H9 (cell line): ENCODE measurements around the gene UBA1. TPM values are rescaled to one million over a fixed set of nuclear protein-coding genes. Genes with fewer than 3 reads are reported as not detected.
A peak's percentile ranks its signal among the peaks of the same experiment; 100 is the strongest.

Experiments
- DNase-seq: peaks from one replicate; pipeline ENCODE4 v3.0.0-alpha.2; 2017
- H2AFZ ChIP-seq: one replicate; pipeline ENCODE4 v1.6.1; 2013; ENCODE audit warnings: mild to moderate bottlenecking, low read length, control low read depth, moderate library complexity
- H2AK5ac ChIP-seq: 2 replicates; pipeline ENCODE4 v1.6.1; 2013; ENCODE audit warnings: low read length, control low read depth, mixed read lengths; ENCODE audit not compliant: insufficient read length
- H2BK120ac ChIP-seq: one replicate; pipeline ENCODE4 v1.6.1; 2013; ENCODE audit warnings: low read depth, mild to moderate bottlenecking, low read length, control low read depth, inconsistent platforms; ENCODE audit not compliant: poor library complexity, severe bottlenecking
- H2BK12ac ChIP-seq: 2 replicates; pipeline ENCODE4 v1.6.1; 2013; ENCODE audit warnings: low read length, control low read depth, mixed read lengths, low read depth; ENCODE audit not compliant: insufficient read length
- H2BK15ac ChIP-seq: 2 replicates; pipeline ENCODE4 v1.6.1; 2013; ENCODE audit warnings: low read depth, low read length, control low read depth
- H2BK20ac ChIP-seq: one replicate; pipeline ENCODE4 v1.6.1; 2013; ENCODE audit warnings: low read depth, mild to moderate bottlenecking, low read length, control low read depth, inconsistent platforms; ENCODE audit not compliant: poor library complexity, severe bottlenecking
- H2BK5ac ChIP-seq: 2 replicates; pipeline ENCODE4 v1.6.1; 2013; ENCODE audit warnings: low read length, control low read depth, mixed read lengths; ENCODE audit not compliant: insufficient read length
- H3K14ac ChIP-seq: 2 replicates; pipeline ENCODE4 v1.6.1; 2013; ENCODE audit warnings: low read length, control low read depth; ENCODE audit not compliant: insufficient read depth
- H3K18ac ChIP-seq: 2 replicates; pipeline ENCODE4 v1.6.1; 2013; ENCODE audit warnings: low read depth, mild to moderate bottlenecking, mixed read lengths, low read length, control low read depth; ENCODE audit not compliant: insufficient read length
- H3K23ac ChIP-seq: 2 replicates; pipeline ENCODE4 v1.6.1; 2013; ENCODE audit warnings: low read length, control low read depth, mixed read lengths, low read depth; ENCODE audit not compliant: insufficient read length
- H3K23me2 ChIP-seq: 2 replicates; pipeline ENCODE4 v1.6.1; 2013; ENCODE audit warnings: low read depth, mild to moderate bottlenecking, mixed read lengths, low read length, control low read depth; ENCODE audit not compliant: insufficient read length, poor library complexity, severe bottlenecking
- H3K27ac ChIP-seq: 2 replicates; pipeline ENCODE4 v1.5.1; 2013; ENCODE audit warnings: low read length, control low read depth, mixed read lengths, low read depth; ENCODE audit not compliant: insufficient read length
- H3K27me3 ChIP-seq: 2 replicates; pipeline ENCODE4 v1.6.1; 2013; ENCODE audit warnings: low read length, control low read depth, inconsistent platforms; ENCODE audit not compliant: insufficient read depth
- H3K4ac ChIP-seq: 2 replicates; pipeline ENCODE4 v1.6.1; 2013; ENCODE audit warnings: low read depth, mild to moderate bottlenecking, control low read depth, inconsistent platforms, low read length, moderate library complexity
- H3K4me1 ChIP-seq: 2 replicates; pipeline ENCODE4 v1.6.1; 2013; ENCODE audit warnings: low read length, control low read depth, inconsistent platforms; ENCODE audit not compliant: insufficient read depth
- H3K4me2 ChIP-seq: 2 replicates; pipeline ENCODE4 v1.6.1; 2013; ENCODE audit warnings: low read length, control low read depth, mixed read lengths; ENCODE audit not compliant: insufficient read length, insufficient read depth
- H3K56ac ChIP-seq: 2 replicates; pipeline ENCODE4 v1.6.1; 2013; ENCODE audit warnings: low read depth, mild to moderate bottlenecking, mixed read lengths, low read length, control low read depth; ENCODE audit not compliant: insufficient read length
- H3K79me1 ChIP-seq: 2 replicates; pipeline ENCODE4 v1.6.1; 2013; ENCODE audit warnings: low read depth, mild to moderate bottlenecking, moderate library complexity, low read length, control low read depth, inconsistent platforms; ENCODE audit not compliant: insufficient read depth, poor library complexity, severe bottlenecking
- H3K79me2 ChIP-seq: 2 replicates; pipeline ENCODE4 v1.6.1; 2013; ENCODE audit warnings: low read length, control low read depth, inconsistent platforms; ENCODE audit not compliant: insufficient read depth
- H3K9ac ChIP-seq: 2 replicates; pipeline ENCODE4 v1.6.1; 2013; ENCODE audit warnings: low read length, control low read depth, mixed read lengths; ENCODE audit not compliant: insufficient read length; ENCODE audit errors: extremely low read depth
- H3K9me3 ChIP-seq: one replicate; pipeline ENCODE4 v1.6.1; 2013; ENCODE audit warnings: low read depth, low read length, inconsistent platforms; ENCODE audit not compliant: control insufficient read depth
- H3T11ph ChIP-seq: one replicate; pipeline ENCODE4 v1.6.1; 2013; ENCODE audit warnings: mild to moderate bottlenecking, low read length, control low read depth, inconsistent platforms
- H4K20me1 ChIP-seq: one replicate; pipeline ENCODE4 v1.6.1; 2013; ENCODE audit not compliant: control insufficient read depth, insufficient read length, insufficient read depth
- H4K5ac ChIP-seq: 2 replicates; pipeline ENCODE4 v1.6.1; 2013; ENCODE audit warnings: low read depth, mild to moderate bottlenecking, mixed read lengths, low read length, control low read depth; ENCODE audit not compliant: insufficient read length
- H4K8ac ChIP-seq: replicated peaks from 2 replicates; pipeline ENCODE4 v1.6.1; 2013; ENCODE audit warnings: low read length, control low read depth, mixed read lengths, low read depth; ENCODE audit not compliant: insufficient read length
- H4K91ac ChIP-seq: 2 replicates; pipeline ENCODE4 v1.6.1; 2013; ENCODE audit warnings: low read depth, mild to moderate bottlenecking, moderate library complexity, mixed read lengths, low read length, control low read depth; ENCODE audit not compliant: insufficient read length
- H3K27ac Mint-ChIP-seq, 3 experiments: 2 replicates in 2 of 3; 3 replicates in 1 of 3; pipeline ENCODE4 v1.8.0; 2020 to 2021; ENCODE audit warnings: mixed read lengths in 3 of 3, mild to moderate bottlenecking in 1 of 3, moderate library complexity in 1 of 3
- H3K27me3 Mint-ChIP-seq: 2 replicates; pipeline ENCODE4 v1.8.0; 2021; ENCODE audit warnings: low read depth, mild to moderate bottlenecking, moderate library complexity, mixed read lengths
- H3K36me3 Mint-ChIP-seq, 3 experiments: 2 replicates in 2 of 3; 3 replicates in 1 of 3; pipeline ENCODE4 v1.8.0; 2020 to 2021; ENCODE audit warnings: low read depth in 3 of 3, mixed read lengths in 3 of 3; ENCODE audit not compliant: insufficient read depth in 1 of 3
- H3K4me1 Mint-ChIP-seq, 2 experiments: 2 replicates each; pipeline ENCODE4 v1.8.0; 2020; ENCODE audit warnings: mixed read lengths in 2 of 2
- H3K4me3 Mint-ChIP-seq, 2 experiments: 2 replicates in 1 of 2; 3 replicates in 1 of 2; pipeline ENCODE4 v1.8.0; 2020 to 2021; ENCODE audit warnings: mild to moderate bottlenecking in 2 of 2, mixed read lengths in 2 of 2, moderate library complexity in 1 of 2
- H3K9me3 Mint-ChIP-seq, 2 experiments: 2 replicates in 1 of 2; 3 replicates in 1 of 2; pipeline ENCODE4 v1.8.0; 2020; ENCODE audit warnings: mild to moderate bottlenecking in 2 of 2, mixed read lengths in 2 of 2, moderate library complexity in 1 of 2
- WGBS: extraction: QIAGEN DNeasy Blood & Tissue Kit; methylation state at CpG from one replicate; pipeline ENCODE4 v1.1.7; 2013; ENCODE audit warnings: missing lambda C conversion rate, low lambda C conversion rate, mixed read lengths; ENCODE audit not compliant: insufficient read length; ENCODE audit errors: extremely low coverage; 5-methylcytosine and 5-hydroxymethylcytosine counted together
- total RNA-seq: library from RNA; stranded (reverse); gene quantifications from 2 replicates; pipeline ENCODE4 v1.2.1, GENCODE V29; 2021
- TF ChIP-seq, protein P1 (sequence below): fragments of 200-600 bp; sonication (generic); conservative IDR thresholded peaks from 3 replicates; pipeline ENCODE4 v1.8.0; 2021; ENCODE audit warnings: antibody characterized with exemption, mild to moderate bottlenecking

UBA1 gene
- total RNA-seq, 1 experiment from 2014 or later: 427 TPM

DNA sequence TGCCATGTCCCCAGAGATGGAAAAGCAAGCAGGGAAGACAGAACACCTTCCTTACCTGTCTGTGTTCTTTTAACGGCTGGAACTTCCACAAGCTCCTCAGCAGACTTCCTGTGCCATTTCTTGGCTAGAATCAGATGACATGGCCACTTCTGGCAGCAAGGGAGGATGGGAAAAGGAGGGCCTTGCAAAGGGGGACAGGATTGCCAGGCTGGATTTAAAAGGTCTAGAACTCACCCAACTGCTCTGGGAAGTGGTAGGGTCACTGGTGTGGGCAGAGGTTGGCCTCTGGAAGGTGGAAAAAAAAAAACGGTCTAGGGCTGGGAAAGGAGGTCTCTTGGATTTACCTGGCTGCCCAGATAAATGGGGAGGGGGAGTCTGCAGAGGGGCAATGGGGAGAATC, 37.5 kb downstream of the UBA1 start:
- H3K79me2 ChIP-seq: peaks cover 15% of the 10 kb centered on the region; the same call in 1 of the 2 replicates
- H2AK5ac ChIP-seq: no peak overlapping the region
- no peaks in the 10 kb centered on the region; a peak in 1 of 5 replicates for H3K9me3 Mint-ChIP-seq
- H3K4me1 ChIP-seq: 0 out of 2 replicates have a peak, but pooled peaks cover 2% of the 10 kb centered on the region
- H4K91ac ChIP-seq: no peak overlapping the region
- no peak overlapping the region for H3K14ac ChIP-seq
- no peak overlapping the region for H2BK20ac ChIP-seq
- no peak overlapping the region for H3K27ac ChIP-seq
- H2BK120ac ChIP-seq: no peak overlapping the region
- no peak overlapping the region for H2AFZ ChIP-seq
- no peak overlapping the region for H3K4ac ChIP-seq
- H3K9ac ChIP-seq: no peak overlapping the region
- peaks cover 2% of the 10 kb centered on the region; the same call in 1 of the 2 replicates for H3K27me3 Mint-ChIP-seq
- no peak overlapping the region for H3K23ac ChIP-seq
- no peak overlapping the region for H2BK15ac ChIP-seq
- no peak overlapping the region for H3K56ac ChIP-seq
- no peaks in the 10 kb centered on the region for H3K9me3 ChIP-seq
- no peak overlapping the region for H4K8ac ChIP-seq
- peak overlapping the region; percentile 24 to 100; a peak in 2 of 5 replicates for H3K4me3 Mint-ChIP-seq
- H3K18ac ChIP-seq: no peak overlapping the region
- H4K20me1 ChIP-seq: peaks cover 2% of the 10 kb centered on the region
- peaks cover 5% of the 10 kb centered on the region for H3K23me2 ChIP-seq
- no peak overlapping the region for H2BK5ac ChIP-seq
- H3T11ph ChIP-seq: no peak overlapping the region
- TF ChIP-seq, protein P1, sequence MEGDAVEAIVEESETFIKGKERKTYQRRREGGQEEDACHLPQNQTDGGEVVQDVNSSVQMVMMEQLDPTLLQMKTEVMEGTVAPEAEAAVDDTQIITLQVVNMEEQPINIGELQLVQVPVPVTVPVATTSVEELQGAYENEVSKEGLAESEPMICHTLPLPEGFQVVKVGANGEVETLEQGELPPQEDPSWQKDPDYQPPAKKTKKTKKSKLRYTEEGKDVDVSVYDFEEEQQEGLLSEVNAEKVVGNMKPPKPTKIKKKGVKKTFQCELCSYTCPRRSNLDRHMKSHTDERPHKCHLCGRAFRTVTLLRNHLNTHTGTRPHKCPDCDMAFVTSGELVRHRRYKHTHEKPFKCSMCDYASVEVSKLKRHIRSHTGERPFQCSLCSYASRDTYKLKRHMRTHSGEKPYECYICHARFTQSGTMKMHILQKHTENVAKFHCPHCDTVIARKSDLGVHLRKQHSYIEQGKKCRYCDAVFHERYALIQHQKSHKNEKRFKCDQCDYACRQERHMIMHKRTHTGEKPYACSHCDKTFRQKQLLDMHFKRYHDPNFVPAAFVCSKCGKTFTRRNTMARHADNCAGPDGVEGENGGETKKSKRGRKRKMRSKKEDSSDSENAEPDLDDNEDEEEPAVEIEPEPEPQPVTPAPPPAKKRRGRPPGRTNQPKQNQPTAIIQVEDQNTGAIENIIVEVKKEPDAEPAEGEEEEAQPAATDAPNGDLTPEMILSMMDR: no peak
- H3K36me3 Mint-ChIP-seq: peaks cover 24 to 43% (median 33%) of the 10 kb centered on the region in 3 experiments
- no peak overlapping the region for H3K4me2 ChIP-seq
- peaks cover 5 to 24% of the 10 kb centered on the region in 2 experiments for H3K4me1 Mint-ChIP-seq
- H3K27me3 ChIP-seq: no peaks in the 10 kb centered on the region
- no peaks in the 10 kb centered on the region for H3K79me1 ChIP-seq
- no peak overlapping the region for H2BK12ac ChIP-seq
- no CpG with 5 or more reads among the region's 2 CpGs for WGBS
- H3K27ac Mint-ChIP-seq: no peak overlapping the region; a peak in 2 of 7 replicates
- DNase-seq: no peak
- H4K5ac ChIP-seq: no peak overlapping the region
